CD8-positive, alpha-beta memory T cell (primary cell): ENCODE measurements around the gene HID1. TPM values are rescaled to one million over a fixed set of nuclear protein-coding genes. Genes with fewer than 3 reads are reported as not detected.
"Not testable (repeated sequence)": the region's sequence is repeated elsewhere in the genome, so short reads cannot be mapped to it uniquely, and the experiment has no call there.

ENCODE experiments used
- CTCF ChIA-PET: fragments of 350-600 bp; sonication (Branson Sonifier 250); formaldehyde crosslinking; loops from one replicate; lab custom pipeline; 2021; ENCODE audit warnings: antibody characterized with exemption; lab: Charles Lee
- POLR2A ChIA-PET: fragments of 350-600 bp; sonication (Branson Sonifier 250); formaldehyde crosslinking; loops from one replicate; lab custom pipeline; 2021; ENCODE audit warnings: antibody characterized with exemption; lab: Charles Lee
- DNase-seq, 5 donors: peaks; one replicate each; pipeline versions ENCODE4 v3.0.0 to v3.0.0-alpha.2; 2020 to 2022; ENCODE audit warnings: mixed read lengths in 1 of 5
- H3K27ac ChIP-seq: one replicate; pipeline ENCODE4 v1.7.0; 2013; ENCODE audit warnings: low read depth, mild to moderate bottlenecking, low read length, moderate library complexity
- H3K27me3 ChIP-seq: 2 replicates; pipeline ENCODE4 v1.7.0; 2013; ENCODE audit warnings: low read length, mild to moderate bottlenecking; ENCODE audit not compliant: insufficient read depth, poor library complexity, severe bottlenecking
- H3K36me3 ChIP-seq: 2 replicates; pipeline ENCODE4 v1.7.0; 2013; ENCODE audit warnings: mild to moderate bottlenecking, low read length, moderate library complexity; ENCODE audit not compliant: insufficient read depth
- H3K4me1 ChIP-seq: 2 replicates; pipeline ENCODE4 v1.7.0; 2013; ENCODE audit warnings: mild to moderate bottlenecking, low read length, moderate library complexity; ENCODE audit not compliant: insufficient read depth
- H3K4me3 ChIP-seq: 2 replicates; pipeline ENCODE4 v1.7.0; 2013; ENCODE audit warnings: mild to moderate bottlenecking, low read length
- H3K9me3 ChIP-seq: 2 replicates; pipeline ENCODE4 v1.7.0; 2013; ENCODE audit warnings: mild to moderate bottlenecking, low read length
- H3K27ac Mint-ChIP-seq, 8 donors: one replicate each; pipeline ENCODE4 v1.8.0; 2020 to 2021; ENCODE audit warnings: mixed read lengths in 8 of 8, mild to moderate bottlenecking in 6 of 8, inconsistent platforms in 3 of 8, moderate library complexity in 3 of 8
- H3K27me3 Mint-ChIP-seq, 2 donors: one replicate each; pipeline ENCODE4 v1.8.0; 2020 to 2021; ENCODE audit warnings: mixed read lengths in 2 of 2, mild to moderate bottlenecking in 1 of 2, moderate library complexity in 1 of 2
- H3K36me3 Mint-ChIP-seq, 3 donors: one replicate each; pipeline ENCODE4 v1.8.0; 2020 to 2021; ENCODE audit warnings: mixed read lengths in 3 of 3, inconsistent platforms in 1 of 3, mild to moderate bottlenecking in 1 of 3
- H3K4me1 Mint-ChIP-seq, 3 donors: one replicate each; pipeline ENCODE4 v1.8.0; 2020 to 2021; ENCODE audit warnings: mixed read lengths in 3 of 3, inconsistent platforms in 1 of 3, mild to moderate bottlenecking in 1 of 3
- H3K4me3 Mint-ChIP-seq, 7 donors: one replicate each; pipeline ENCODE4 v1.8.0; 2020 to 2021; ENCODE audit warnings: mixed read lengths in 7 of 7, mild to moderate bottlenecking in 6 of 7, moderate library complexity in 4 of 7, inconsistent platforms in 2 of 7
- H3K9me3 Mint-ChIP-seq, 5 donors: one replicate each; pipeline ENCODE4 v1.8.0; 2020 to 2022; ENCODE audit warnings: mixed read lengths in 5 of 5, mild to moderate bottlenecking in 3 of 5, moderate library complexity in 2 of 5, inconsistent platforms in 1 of 5
- polyA plus RNA-seq: library from polyadenylated mRNA; unstranded; fragments of 300-500 nt; fragmentation: Illumina TruSeq; gene quantifications from one replicate; pipeline ENCODE4 v1.2.3, GENCODE V29; 2021
- total RNA-seq, 2 experiments: library from RNA; stranded (reverse); gene quantifications; one replicate each; pipeline ENCODE4 v1.2.3, GENCODE V29; 2021

The HID1 gene
- total and polyA plus RNA-seq, 3 experiments from 2014 or later: 0.91 to 5.2 (median 2.3) TPM

DNA sequence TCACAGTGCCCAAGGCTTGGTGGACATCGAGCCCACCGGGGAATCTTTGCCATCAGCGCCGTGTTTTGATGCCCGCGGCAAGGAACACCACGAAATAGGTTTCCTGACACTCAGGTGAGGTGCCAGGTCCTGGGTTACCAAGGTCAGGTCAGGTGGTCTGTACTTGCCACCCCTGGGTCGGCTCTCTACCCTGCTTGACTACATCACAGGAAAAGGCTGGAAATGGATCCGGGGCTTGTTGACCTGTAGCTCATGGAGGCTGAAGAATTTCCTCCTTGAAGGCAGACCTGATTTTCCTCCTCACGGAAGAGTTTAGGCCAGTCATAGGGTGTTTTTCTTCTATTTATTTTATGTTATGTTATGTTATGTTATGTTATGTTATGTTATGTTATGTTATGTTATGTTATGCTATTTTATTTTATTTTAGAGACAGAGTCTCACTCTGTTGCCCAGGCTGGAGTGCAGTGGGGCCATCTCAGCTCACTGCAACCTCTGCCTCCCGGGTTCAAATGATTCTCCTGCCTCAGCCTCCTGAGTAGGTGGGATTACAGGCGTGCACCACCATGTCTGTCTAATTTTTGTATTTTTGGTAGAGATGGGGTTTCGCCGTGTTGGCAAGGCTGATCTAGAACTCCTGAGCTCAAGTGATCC lies 10.2 kb upstream of the HID1 start:
- H3K4me3 ChIP-seq: peak overlapping the region; percentile 66
- not testable (repeated sequence) for H3K9me3 Mint-ChIP-seq, H3K27me3 ChIP-seq, H3K36me3 Mint-ChIP-seq, H3K9me3 ChIP-seq, H3K27me3 Mint-ChIP-seq, H3K36me3 ChIP-seq, DNase-seq
- POLR2A ChIA-PET: interaction anchor here (0.5 kb wide), 1 partner anchor 197 kb away, joined by 3 read pairs; no protein-coding TSS in a partner anchor
- Mint-ChIP-seq H3K27ac (peak overlapping the region; percentile 70 to 93 (median 87)), H3K4me3 (peak overlapping the region; percentile 73 to 92 (median 91)), H3K4me1 (peaks cover 18 to 28% (median 23%) of the 10 kb centered on the region in 3 donors)
- peak overlapping the region; percentile 57 for H3K27ac ChIP-seq
- CTCF ChIA-PET: interaction anchor here (1.8 to 1.9 kb wide), 3 partner anchors 21 to 53 kb away, joined by 5 to 8 read pairs (median 5); partner anchors contain the start of gene MRPL58
- H3K4me1 ChIP-seq: peaks cover 19% of the 10 kb centered on the region

DNA sequence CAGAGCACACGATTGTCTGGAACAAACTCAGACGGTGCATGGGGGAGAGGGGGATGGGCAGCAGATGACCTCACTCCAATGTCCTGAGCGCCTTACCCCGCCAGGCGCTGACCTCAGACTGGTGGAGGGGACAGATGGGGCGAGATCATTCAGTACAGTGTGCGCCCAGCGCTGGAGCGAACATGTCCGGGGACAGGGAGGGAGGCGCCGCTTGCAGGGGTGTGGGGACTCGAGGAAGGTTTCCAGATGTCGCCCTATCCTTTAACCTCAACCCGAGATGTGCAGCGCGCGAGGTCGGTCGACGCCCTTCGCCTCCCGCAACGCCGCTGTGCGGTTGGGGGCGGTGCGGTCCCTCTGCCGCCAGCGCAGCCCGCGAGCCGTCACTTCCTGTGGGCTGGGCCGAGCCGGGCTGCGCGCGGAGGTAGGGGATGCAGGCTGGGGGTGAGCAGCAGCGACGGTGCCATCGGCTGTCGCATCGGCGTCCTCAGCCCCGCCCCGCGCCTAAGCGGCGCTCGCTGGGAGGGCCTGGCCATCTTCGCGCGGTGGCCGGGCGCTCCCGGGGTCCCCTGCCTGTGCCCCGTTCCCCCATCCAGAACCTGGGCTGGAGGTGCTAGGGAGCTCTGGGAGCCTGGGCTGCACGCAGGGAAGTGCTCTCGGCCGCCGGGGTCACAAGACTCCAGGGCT lies 9.6 kb upstream of the HID1 start:
- DNase-seq: peak; percentile 75 to 87 (median 85)
- H3K36me3 ChIP-seq: no peaks in the 10 kb centered on the region
- ChIA-PET POLR2A (interaction anchor here (0.5 kb wide), 1 partner anchor 198 kb away, joined by 3 read pairs; no protein-coding TSS in a partner anchor), CTCF (interaction anchor here (1.8 to 1.9 kb wide), 3 partner anchors 20 to 54 kb away, joined by 5 to 8 read pairs (median 5); partner anchors contain the start of gene MRPL58)
- peak overlapping the region; percentile 80 to 96 (median 93) for H3K27ac Mint-ChIP-seq
- no peaks in the 10 kb centered on the region for H3K9me3 ChIP-seq
- H3K27me3 ChIP-seq: peaks cover 3% of the 10 kb centered on the region
- peaks cover 18% of the 10 kb centered on the region for H3K4me1 ChIP-seq
- H3K9me3 Mint-ChIP-seq: no peaks in the 10 kb centered on the region
- peaks cover 1 to 4% of the 10 kb centered on the region in 2 donors for H3K27me3 Mint-ChIP-seq
- H3K27ac ChIP-seq: peak overlapping the region; percentile 57
- peak overlapping the region; percentile 78 to 92 (median 91) for H3K4me3 Mint-ChIP-seq
- H3K36me3 Mint-ChIP-seq: no peaks in the 10 kb centered on the region
- H3K4me3 ChIP-seq: peak overlapping the region; percentile 66
- peaks cover 15 to 25% (median 20%) of the 10 kb centered on the region in 3 donors for H3K4me1 Mint-ChIP-seq

DNA sequence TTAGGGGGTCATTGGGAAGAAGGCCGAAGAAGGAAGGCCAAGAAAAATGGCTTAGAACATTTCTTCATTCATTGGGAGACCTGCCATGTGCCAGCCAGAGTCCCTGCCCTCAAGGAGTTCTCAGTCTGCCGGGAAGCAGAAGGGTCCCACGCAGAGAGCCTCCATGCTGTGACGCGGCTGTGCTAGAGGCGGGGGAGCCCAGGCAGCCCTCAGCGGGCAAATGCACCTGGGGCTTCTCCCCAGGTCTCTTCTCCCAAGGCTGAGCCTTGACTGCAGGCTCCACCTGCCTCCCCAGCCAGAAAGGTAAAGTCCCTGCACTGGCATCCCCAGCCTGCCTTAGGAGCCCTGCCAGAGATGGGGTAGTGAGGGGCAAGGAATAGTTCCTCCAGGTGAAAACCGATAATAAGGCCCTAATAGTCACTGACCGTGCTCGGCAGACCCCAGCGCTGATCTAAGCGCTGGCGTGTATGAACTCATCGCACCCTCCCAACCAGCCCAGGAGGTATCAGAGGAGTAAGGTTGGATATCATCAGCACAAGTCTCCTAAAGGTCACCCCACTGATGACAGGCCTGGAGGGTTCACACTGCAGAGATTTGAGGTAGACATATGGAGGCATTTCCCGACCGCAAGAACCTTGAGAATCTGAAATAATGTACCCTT lies 8.9 kb upstream of the HID1 start:
- H3K4me1 ChIP-seq: peaks cover 14% of the 10 kb centered on the region
- H3K27ac Mint-ChIP-seq: peak overlapping the region; percentile 43 to 96 (median 88)
- CTCF ChIA-PET: interaction anchor here (1.6 to 3.7 kb wide), 2 partner anchors 21 to 25 kb away, joined by 4 to 12 read pairs; no protein-coding TSS in a partner anchor

GRCh38 chr17:74979408-74980146 lies 7.0 kb upstream of the HID1 start:
- Mint-ChIP-seq H3K27me3 (peaks cover 5 to 14% of the 10 kb centered on the region in 2 donors), H3K4me1 (peaks cover 12 to 18% (median 14%) of the 10 kb centered on the region in 3 donors), H3K9me3 (no peaks in the 10 kb centered on the region), H3K27ac (peak overlapping the region in 2 of 8 donors; percentile 29 to 82), H3K4me3 (peak overlapping the region in 3 of 7 donors; percentile 19 to 51 (median 29)), H3K36me3 (no peaks in the 10 kb centered on the region)
- Histone ChIP-seq H3K4me1 (peaks cover 14% of the 10 kb centered on the region), H3K4me3 (no peak overlapping the region), H3K9me3 (no peaks in the 10 kb centered on the region), H3K27me3 (peaks cover 3% of the 10 kb centered on the region), H3K36me3 (no peaks in the 10 kb centered on the region), H3K27ac (no peak overlapping the region)
- ChIA-PET CTCF (interaction anchor here (0.9 to 3.7 kb wide), 3 partner anchors 19 to 127 kb away, joined by 3 to 12 read pairs (median 4); no protein-coding TSS in a partner anchor), POLR2A (interaction anchor here (0.6 kb wide), 1 partner anchor 314 kb away, joined by 4 read pairs; no protein-coding TSS in a partner anchor)
- no peak for DNase-seq

More for the DNA sequence above, 8.9 kb upstream of the HID1 start:
- no peak for DNase-seq
- Mint-ChIP-seq H3K9me3 (no peaks in the 10 kb centered on the region), H3K27me3 (peaks cover 3 to 4% of the 10 kb centered on the region in 2 donors), H3K4me1 (peaks cover 13 to 18% (median 14%) of the 10 kb centered on the region in 3 donors), H3K4me3 (peak overlapping the region; percentile 78 to 92 (median 91)), H3K36me3 (no peaks in the 10 kb centered on the region)
- peak overlapping the region; percentile 57 for H3K27ac ChIP-seq
- peaks cover 3% of the 10 kb centered on the region for H3K27me3 ChIP-seq
- H3K4me3 ChIP-seq: peak overlapping the region; percentile 66
- H3K36me3 ChIP-seq: no peaks in the 10 kb centered on the region
- POLR2A ChIA-PET: no interaction called here
- no peaks in the 10 kb centered on the region for H3K9me3 ChIP-seq

DNA sequence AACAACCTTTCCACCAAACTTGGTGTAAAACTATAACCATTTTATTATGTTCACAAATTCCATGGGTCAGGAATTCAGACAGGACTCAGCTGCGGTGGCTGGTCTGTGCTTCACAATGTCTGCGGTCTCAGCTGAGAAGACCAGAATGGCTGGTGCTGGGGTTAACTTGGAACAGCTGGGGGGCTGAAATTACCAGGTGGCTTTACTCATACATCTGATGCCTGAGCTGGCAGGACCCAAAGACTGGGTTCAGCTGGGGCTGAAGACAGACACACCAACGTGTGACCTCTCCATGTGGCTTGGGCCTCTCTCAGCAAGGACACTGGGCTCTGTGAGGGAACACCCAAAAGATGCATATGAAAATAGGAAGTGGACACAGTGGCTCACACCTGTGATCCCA lies 5.7 kb upstream of the HID1 start:
- Mint-ChIP-seq H3K27me3 (peaks cover 7 to 18% of the 10 kb centered on the region in 2 donors), H3K9me3 (no peaks in the 10 kb centered on the region), H3K4me1 (peaks cover 12 to 19% (median 14%) of the 10 kb centered on the region in 3 donors), H3K27ac (no peak overlapping the region), H3K36me3 (no peaks in the 10 kb centered on the region), H3K4me3 (no peak overlapping the region)
- peaks cover 16% of the 10 kb centered on the region for H3K4me1 ChIP-seq
- ChIA-PET CTCF (interaction anchor here (3.7 kb wide), 1 partner anchor 17 kb away, joined by 12 read pairs; no protein-coding TSS in a partner anchor), POLR2A (interaction anchor here (0.6 kb wide), 1 partner anchor 312 kb away, joined by 3 read pairs; no protein-coding TSS in a partner anchor)
- H3K27ac ChIP-seq: no peak overlapping the region
- H3K9me3 ChIP-seq: no peaks in the 10 kb centered on the region
- H3K4me3 ChIP-seq: no peak overlapping the region
- H3K27me3 ChIP-seq: peaks cover 6% of the 10 kb centered on the region
- H3K36me3 ChIP-seq: no peaks in the 10 kb centered on the region
- no peak for DNase-seq

- no peak overlapping the region for H3K4me3 ChIP-seq
- POLR2A ChIA-PET: no interaction called here
- Mint-ChIP-seq H3K4me3 (peak overlapping the region in 1 of 7 donors; percentile 48), H3K27ac (no peak overlapping the region), H3K4me1 (peaks cover 16 to 22% (median 18%) of the 10 kb centered on the region in 3 donors), H3K9me3 (no peaks in the 10 kb centered on the region), H3K27me3 (peaks cover 7 to 22% of the 10 kb centered on the region in 2 donors), H3K36me3 (peaks cover 0 to 1% (median 0%) of the 10 kb centered on the region in 3 donors)
- CTCF ChIA-PET: interaction anchor here (3.7 kb wide), 1 partner anchor 17 kb away, joined by 12 read pairs; no protein-coding TSS in a partner anchor
- H3K4me1 ChIP-seq: peaks cover 20% of the 10 kb centered on the region
- no peaks in the 10 kb centered on the region for H3K36me3 ChIP-seq
- no peaks in the 10 kb centered on the region for H3K9me3 ChIP-seq
- H3K27me3 ChIP-seq: peaks cover 11% of the 10 kb centered on the region
- no peak overlapping the region for H3K27ac ChIP-seq
- no peak for DNase-seq
Measured at GRCh38 chr17:74977802-74978201, 5.2 kb upstream of the HID1 start.

- Mint-ChIP-seq H3K4me1 (peaks cover 6 to 17% (median 8%) of the 10 kb centered on the region in 3 donors), H3K27me3 (peaks cover 5 to 22% of the 10 kb centered on the region in 2 donors), H3K4me3 (no peak overlapping the region), H3K36me3 (peaks cover 0 to 1% (median 0%) of the 10 kb centered on the region in 3 donors), H3K9me3 (no peaks in the 10 kb centered on the region), H3K27ac (no peak overlapping the region)
- Histone ChIP-seq H3K9me3 (no peaks in the 10 kb centered on the region), H3K36me3 (no peaks in the 10 kb centered on the region), H3K27me3 (peaks cover 11% of the 10 kb centered on the region), H3K27ac (no peak overlapping the region), H3K4me3 (no peak overlapping the region), H3K4me1 (peaks cover 17% of the 10 kb centered on the region)
- CTCF ChIA-PET: interaction anchor here (0.7 to 8.4 kb wide), 3 partner anchors 16 to 37 kb away, joined by 3 to 84 read pairs (median 3); partner anchors contain the start of gene MRPL58
- POLR2A ChIA-PET: interaction anchor here (0.9 kb wide), 1 partner anchor 58 kb away, joined by 3 read pairs; no protein-coding TSS in a partner anchor
- no peak for DNase-seq
Measured at GRCh38 chr17:74975943-74976342, 3.4 kb upstream of the HID1 start.
